GM12864 (cell line): ENCODE measurements around the gene ARL5B.

Source experiments
- DNase-seq: peaks from one replicate; pipeline ENCODE4 v3.0.0-alpha.2; 2011; ENCODE audit warnings: low read depth
- H3K4me3 ChIP-seq: 2 replicates; pipeline ENCODE4 v1.5.1; 2011; ENCODE audit warnings: mild to moderate bottlenecking, low read depth, low read length, control low read depth
- TF ChIP-seq, protein P1 (sequence below): IDR thresholded peaks from 2 replicates; pipeline ENCODE4 v1.5.1; 2011; ENCODE audit warnings: low read depth, mild to moderate bottlenecking, moderate library complexity, low read length, control low read depth, inconsistent platforms; ENCODE audit errors: missing control alignments

ARL5B gene

DNA sequence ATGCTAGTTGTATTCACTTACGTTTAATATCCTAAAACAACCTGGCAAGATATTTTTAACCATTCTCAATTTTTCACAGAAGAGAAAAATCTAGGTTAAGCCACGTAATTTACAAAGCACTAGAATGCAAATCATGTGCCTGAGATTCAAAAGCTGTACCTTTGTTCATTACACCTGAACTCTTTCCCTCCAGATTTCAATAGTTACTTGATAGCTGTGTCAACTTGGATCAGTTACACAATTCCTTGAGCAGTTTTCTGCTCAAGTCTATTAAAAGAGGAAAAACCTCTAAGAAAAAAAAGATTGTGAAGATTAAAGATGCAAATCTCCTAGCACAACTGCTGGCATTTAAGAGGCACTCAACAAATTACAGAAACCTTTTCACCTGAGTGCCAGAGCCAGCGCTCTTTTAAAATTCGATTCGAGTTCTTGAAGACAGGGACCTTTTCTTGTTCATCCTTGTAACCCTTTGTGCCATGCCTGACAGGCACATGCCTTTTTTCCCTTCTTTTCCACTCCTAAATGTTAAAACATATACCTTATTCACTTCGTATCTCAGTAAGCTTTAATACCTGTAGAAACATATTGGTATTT is 8.7 kb upstream of the ARL5B start:
- DNase-seq = no peak
- H3K4me3 ChIP-seq = peak overlapping the region; percentile 84
- TF ChIP-seq, protein P1, sequence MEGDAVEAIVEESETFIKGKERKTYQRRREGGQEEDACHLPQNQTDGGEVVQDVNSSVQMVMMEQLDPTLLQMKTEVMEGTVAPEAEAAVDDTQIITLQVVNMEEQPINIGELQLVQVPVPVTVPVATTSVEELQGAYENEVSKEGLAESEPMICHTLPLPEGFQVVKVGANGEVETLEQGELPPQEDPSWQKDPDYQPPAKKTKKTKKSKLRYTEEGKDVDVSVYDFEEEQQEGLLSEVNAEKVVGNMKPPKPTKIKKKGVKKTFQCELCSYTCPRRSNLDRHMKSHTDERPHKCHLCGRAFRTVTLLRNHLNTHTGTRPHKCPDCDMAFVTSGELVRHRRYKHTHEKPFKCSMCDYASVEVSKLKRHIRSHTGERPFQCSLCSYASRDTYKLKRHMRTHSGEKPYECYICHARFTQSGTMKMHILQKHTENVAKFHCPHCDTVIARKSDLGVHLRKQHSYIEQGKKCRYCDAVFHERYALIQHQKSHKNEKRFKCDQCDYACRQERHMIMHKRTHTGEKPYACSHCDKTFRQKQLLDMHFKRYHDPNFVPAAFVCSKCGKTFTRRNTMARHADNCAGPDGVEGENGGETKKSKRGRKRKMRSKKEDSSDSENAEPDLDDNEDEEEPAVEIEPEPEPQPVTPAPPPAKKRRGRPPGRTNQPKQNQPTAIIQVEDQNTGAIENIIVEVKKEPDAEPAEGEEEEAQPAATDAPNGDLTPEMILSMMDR = no peak

DNA sequence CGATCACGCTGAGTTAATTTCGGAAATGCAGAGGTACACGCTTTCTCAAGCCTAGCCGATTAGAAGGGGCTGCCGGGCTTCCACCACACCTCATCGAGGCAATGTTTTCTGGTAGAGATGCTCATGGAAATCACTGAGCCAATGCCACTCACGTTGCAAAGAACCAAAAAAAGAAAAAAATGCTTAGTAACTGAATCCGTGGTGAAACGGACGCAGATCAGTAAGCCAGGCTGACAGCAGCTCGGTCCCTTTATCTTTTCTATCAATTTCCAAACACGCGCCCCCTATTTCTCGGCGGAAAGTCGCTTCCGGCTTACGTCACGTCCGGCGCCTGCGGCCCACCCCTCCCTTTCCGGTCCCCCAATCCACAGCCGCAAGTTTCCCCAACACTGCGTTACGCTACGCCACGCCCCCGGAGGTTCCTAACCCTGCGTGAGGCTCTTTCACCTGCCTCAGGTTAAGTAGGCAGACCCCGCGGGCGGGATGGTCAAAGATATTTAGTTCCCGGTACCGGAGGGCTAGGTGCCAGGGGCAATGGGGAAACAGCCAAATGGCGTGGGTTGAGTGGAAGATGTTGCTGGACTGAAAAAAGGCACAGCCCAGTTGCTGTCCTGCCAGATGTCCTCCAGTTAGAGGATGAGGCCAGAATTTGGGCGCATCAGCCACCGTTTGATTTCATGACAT is 7.8 kb upstream of the ARL5B start, which contains the start of gene NSUN6:
Gene NSUN6 (minus strand): TSS at position 264 of the 684 bp plus-strand sequence. CDS start 384 bp downstream, outside the sequence.
- peak within 1 kb of the TSS; percentile 84 for H3K4me3 ChIP-seq
- peak; percentile 75 for DNase-seq
- TF ChIP-seq, protein P1 = peak; percentile 10

GRCh38 chr10:18653112-18653511 is 6.1 kb upstream of the ARL5B start:
- H3K4me3 ChIP-seq = no peak overlapping the region
- TF ChIP-seq, protein P1 = no peak
- DNase-seq = no peak

DNA sequence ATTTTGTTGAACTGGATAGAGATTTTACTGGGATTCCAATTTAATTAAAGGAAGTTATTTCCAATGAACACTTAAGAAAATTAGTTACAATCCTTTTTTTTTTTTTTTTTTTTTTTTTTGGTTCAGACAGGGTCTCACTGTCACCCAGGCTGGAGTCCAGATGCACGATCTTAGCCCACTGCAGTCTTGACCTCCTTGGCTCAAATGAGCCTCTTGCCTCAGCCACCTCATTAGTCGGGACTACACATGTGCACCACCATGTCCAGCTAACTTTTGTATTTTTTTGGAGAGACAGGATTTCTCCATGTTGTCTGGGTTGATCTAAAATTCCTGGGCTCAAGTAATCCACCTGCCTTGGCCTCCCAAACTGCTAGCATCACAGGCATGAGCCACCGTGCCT is 2.5 kb upstream of the ARL5B start:
- no peak for DNase-seq
- no peak overlapping the region for H3K4me3 ChIP-seq
- TF ChIP-seq, protein P1 = no peak

- H3K4me3 ChIP-seq = peak overlapping the region; percentile 82
- no peak for DNase-seq
- TF ChIP-seq, protein P1 = no peak
These were observed 733 bp upstream of the ARL5B start for GRCh38 chr10:18658271-18659124.

- TF ChIP-seq, protein P1 = no peak
- H3K4me3 ChIP-seq = peak overlapping the region; percentile 82
- no peak for DNase-seq
These were observed 746 bp downstream of the ARL5B start for GRCh38 chr10:18659819-18660535.
